Measurements from ENCODE around the gene FBXL2. TPM values are rescaled to one million over a fixed set of nuclear protein-coding genes. Genes with fewer than 3 reads are reported as not detected.

The FBXL2 gene, protein sequence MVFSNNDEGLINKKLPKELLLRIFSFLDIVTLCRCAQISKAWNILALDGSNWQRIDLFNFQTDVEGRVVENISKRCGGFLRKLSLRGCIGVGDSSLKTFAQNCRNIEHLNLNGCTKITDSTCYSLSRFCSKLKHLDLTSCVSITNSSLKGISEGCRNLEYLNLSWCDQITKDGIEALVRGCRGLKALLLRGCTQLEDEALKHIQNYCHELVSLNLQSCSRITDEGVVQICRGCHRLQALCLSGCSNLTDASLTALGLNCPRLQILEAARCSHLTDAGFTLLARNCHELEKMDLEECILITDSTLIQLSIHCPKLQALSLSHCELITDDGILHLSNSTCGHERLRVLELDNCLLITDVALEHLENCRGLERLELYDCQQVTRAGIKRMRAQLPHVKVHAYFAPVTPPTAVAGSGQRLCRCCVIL
- 1 to 10 TPM in 1 of 2 donors, under 1 TPM in 1; 0.92 to 1.5 TPM for polyA plus RNA-seq

DNA sequence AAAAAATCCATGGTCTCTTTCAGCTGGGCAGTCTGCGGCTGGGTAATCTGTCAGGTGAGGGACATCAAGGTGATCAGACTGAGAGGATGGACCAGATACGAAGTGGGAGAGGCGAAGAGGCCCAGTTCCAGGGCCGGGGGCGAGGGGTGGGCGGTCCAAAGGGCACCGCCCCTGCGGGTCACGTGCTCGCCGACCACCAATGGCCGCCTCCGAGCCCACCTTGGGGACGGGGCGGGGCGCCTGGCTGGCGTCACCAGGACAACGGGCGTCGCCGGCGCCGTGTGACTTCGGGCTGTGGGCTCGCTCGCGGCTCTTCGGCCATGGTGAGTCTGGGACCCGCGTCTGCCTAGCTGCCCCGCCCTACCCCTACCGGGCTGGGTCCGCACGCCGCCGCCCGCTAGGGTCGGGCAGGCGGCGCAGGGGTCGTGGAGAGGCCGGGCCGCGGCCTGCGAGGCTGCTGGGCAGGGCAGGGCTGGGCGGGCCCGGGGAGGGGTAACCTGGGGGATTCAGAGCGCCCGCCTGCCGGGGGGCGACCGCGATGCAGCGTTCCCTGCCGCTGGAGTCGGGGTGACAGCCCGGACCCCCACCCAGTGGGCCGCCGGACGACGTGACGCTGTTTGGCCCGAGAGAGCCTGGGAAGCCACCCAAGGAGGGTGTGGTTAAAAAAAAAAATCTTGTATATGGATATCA is at the start of gene FBXL2:
Gene FBXL2, plus strand, starts transcription at position 250 of the 690 bp plus-strand sequence. Its CDS starts 71 bp downstream, at position 321.
- H3K27me3 ChIP-seq (ENCODE audit: control insufficient read depth in 1 of 2, insufficient read depth in 2 of 2, low read length in 2 of 2), result no peaks in the 10 kb centered on the region
- peak within 1 kb of the TSS in 1 of 2 donors; percentile 22 for H3K27ac ChIP-seq (ENCODE audit: low read depth in 2 of 2, low read length in 1 of 2)
- peak within 1 kb of the TSS; percentile 71 to 83 for H3K4me3 ChIP-seq (ENCODE audit: low read depth in 1 of 2, low read length in 2 of 2)
- H3K4me1 ChIP-seq (ENCODE audit: control insufficient read depth in 2 of 2, insufficient read depth in 2 of 2, low read length in 1 of 2), result no peaks in the 10 kb centered on the region
- H3K9me3 ChIP-seq (ENCODE audit: control insufficient read depth in 2 of 2, insufficient read depth in 1 of 2, low read depth in 1 of 2, low read length in 1 of 2), result peaks cover 0 to under 1% of the 10 kb centered on the region in 2 donors
- WGBS, 2 donors, result 2% methylated on average over 49 to 63 of the region's 63 CpGs
- H3K36me3 ChIP-seq (ENCODE audit: control insufficient read depth in 2 of 2, insufficient read depth in 2 of 2, low read length in 1 of 2), result no peaks in the 10 kb centered on the region

DNA sequence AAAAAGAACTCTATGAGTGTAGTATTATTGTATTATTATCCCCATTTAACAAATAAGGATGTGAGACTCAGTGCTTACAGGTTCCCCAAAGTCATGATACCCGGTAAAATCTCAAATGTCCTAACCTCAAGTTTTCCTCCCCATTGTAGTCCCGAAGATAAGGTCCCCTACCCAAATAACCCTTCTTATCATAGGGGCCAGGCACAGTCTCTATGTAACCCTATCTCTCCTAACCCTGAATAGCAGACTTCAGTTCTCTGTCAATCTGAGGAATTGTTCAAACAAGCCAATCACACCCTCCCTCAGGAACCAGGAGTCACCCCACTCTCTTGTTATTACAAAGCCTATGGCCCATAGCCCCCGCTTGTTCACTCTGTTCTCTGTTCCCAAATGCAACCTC is 48.2 kb upstream of the FBXL2 start:
- 65 to 69% methylated on average over 3 of the region's 3 CpGs for WGBS, 2 donors
- H3K4me1 ChIP-seq (ENCODE audit: control insufficient read depth in 2 of 2, insufficient read depth in 2 of 2, low read length in 1 of 2), result no peaks in the 10 kb centered on the region
- H3K4me3 ChIP-seq (ENCODE audit: low read depth in 1 of 2, low read length in 2 of 2), result no peak overlapping the region
- H3K27ac ChIP-seq (ENCODE audit: low read depth in 2 of 2, low read length in 1 of 2), result no peak overlapping the region
- H3K36me3 ChIP-seq (ENCODE audit: control insufficient read depth in 2 of 2, insufficient read depth in 2 of 2, low read length in 1 of 2), result no peaks in the 10 kb centered on the region
- no peaks in the 10 kb centered on the region for H3K27me3 ChIP-seq (ENCODE audit: control insufficient read depth in 1 of 2, insufficient read depth in 2 of 2, low read length in 2 of 2)
- no peaks in the 10 kb centered on the region for H3K9me3 ChIP-seq (ENCODE audit: control insufficient read depth in 2 of 2, insufficient read depth in 1 of 2, low read depth in 1 of 2, low read length in 1 of 2)

DNA sequence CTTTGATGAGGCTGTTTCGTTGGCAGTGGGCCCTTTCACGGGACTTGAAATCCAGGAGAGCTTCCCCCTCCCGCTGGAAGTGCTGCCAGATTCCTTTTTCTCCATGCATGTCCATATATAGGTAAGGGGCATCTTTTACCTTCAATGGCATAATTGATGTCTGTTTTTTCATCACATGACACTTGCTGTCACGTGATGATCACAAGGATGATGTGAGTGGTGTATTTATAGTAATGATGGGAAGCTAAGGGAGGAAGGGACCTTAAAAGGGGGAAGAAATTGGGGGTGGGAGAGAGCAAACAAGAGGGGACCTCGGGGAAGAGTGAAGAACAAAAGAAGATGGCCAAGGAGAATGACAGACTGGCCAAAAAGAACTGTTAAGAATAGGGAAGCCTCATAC is 47.3 kb upstream of the FBXL2 start:
- H3K4me1 ChIP-seq (ENCODE audit: control insufficient read depth in 2 of 2, insufficient read depth in 2 of 2, low read length in 1 of 2), result no peaks in the 10 kb centered on the region
- 42 to 51% methylated on average over 5 of the region's 5 CpGs for WGBS, 2 donors
- H3K9me3 ChIP-seq (ENCODE audit: control insufficient read depth in 2 of 2, insufficient read depth in 1 of 2, low read depth in 1 of 2, low read length in 1 of 2), result no peaks in the 10 kb centered on the region
- no peaks in the 10 kb centered on the region for H3K27me3 ChIP-seq (ENCODE audit: control insufficient read depth in 1 of 2, insufficient read depth in 2 of 2, low read length in 2 of 2)
- no peak overlapping the region for H3K4me3 ChIP-seq (ENCODE audit: low read depth in 1 of 2, low read length in 2 of 2)
- H3K27ac ChIP-seq (ENCODE audit: low read depth in 2 of 2, low read length in 1 of 2), result no peak overlapping the region
- H3K36me3 ChIP-seq (ENCODE audit: control insufficient read depth in 2 of 2, insufficient read depth in 2 of 2, low read length in 1 of 2), result no peaks in the 10 kb centered on the region

DNA sequence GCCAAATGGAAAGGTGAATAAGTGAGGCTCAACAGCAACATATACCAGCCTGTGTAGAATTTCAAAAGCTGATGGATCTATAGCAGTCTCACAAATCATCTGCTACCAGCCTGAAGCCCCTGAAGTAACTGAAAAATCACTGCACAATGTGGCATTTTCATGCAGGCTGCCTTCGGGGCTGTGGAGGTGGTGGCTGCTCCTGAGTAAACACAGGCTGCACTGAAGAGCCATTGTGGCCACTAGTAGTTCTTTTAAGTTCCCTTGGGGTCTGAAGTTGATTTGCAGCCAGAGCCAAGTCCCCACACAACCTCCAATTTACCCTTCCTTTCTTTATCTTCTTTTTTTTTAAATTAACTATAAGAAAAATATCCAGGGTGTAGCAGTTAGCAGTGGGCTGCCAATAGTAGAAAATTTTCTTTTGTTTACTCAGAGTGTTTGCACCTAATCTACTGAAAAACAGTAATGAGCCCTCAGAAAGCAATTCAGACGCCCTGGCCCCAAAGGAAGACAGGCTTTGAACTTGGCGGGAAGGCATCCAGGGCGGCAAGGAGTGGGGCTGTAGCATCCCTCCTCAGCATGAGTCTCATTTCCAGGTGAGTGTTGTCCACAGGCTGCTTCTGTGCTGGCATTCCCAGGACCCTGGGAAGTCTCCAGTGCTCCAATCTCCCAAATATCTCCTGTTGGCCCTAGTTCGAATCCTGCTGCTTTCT is 45.3 kb upstream of the FBXL2 start:
- no peaks in the 10 kb centered on the region for H3K36me3 ChIP-seq (ENCODE audit: control insufficient read depth in 2 of 2, insufficient read depth in 2 of 2, low read length in 1 of 2)
- no peak overlapping the region for H3K4me3 ChIP-seq (ENCODE audit: low read depth in 1 of 2, low read length in 2 of 2)
- H3K27me3 ChIP-seq (ENCODE audit: control insufficient read depth in 1 of 2, insufficient read depth in 2 of 2, low read length in 2 of 2), result no peaks in the 10 kb centered on the region
- no peaks in the 10 kb centered on the region for H3K9me3 ChIP-seq (ENCODE audit: control insufficient read depth in 2 of 2, insufficient read depth in 1 of 2, low read depth in 1 of 2, low read length in 1 of 2)
- WGBS, 2 donors, result 35 to 45% methylated on average over 5 of the region's 5 CpGs
- no peaks in the 10 kb centered on the region for H3K4me1 ChIP-seq (ENCODE audit: control insufficient read depth in 2 of 2, insufficient read depth in 2 of 2, low read length in 1 of 2)
- no peak overlapping the region for H3K27ac ChIP-seq (ENCODE audit: low read depth in 2 of 2, low read length in 1 of 2)

DNA sequence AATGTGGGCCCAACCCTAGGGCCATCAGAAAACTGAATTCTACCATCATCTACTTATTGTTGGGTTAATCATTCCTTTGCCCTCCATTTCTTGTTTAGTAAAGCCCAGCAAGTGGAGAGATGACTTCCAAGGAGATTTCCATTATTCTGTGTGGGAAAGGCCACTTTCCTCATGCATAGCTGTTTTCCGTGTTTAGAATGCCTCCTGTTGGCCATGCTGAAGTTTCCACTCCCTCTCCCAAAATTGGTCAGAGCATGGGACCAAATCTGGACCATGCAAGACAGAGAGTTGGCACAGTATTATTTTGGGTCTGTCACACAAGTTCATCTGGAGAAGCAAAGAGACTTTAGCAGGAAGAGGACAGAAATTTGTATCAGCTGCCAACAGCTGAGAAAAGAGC is 43.4 kb upstream of the FBXL2 start:
- no peaks in the 10 kb centered on the region for H3K27me3 ChIP-seq (ENCODE audit: control insufficient read depth in 1 of 2, insufficient read depth in 2 of 2, low read length in 2 of 2)
- 85 to 86% methylated on average over 1 of the region's 1 CpG for WGBS, 2 donors
- no peaks in the 10 kb centered on the region for H3K4me1 ChIP-seq (ENCODE audit: control insufficient read depth in 2 of 2, insufficient read depth in 2 of 2, low read length in 1 of 2)
- no peak overlapping the region for H3K27ac ChIP-seq (ENCODE audit: low read depth in 2 of 2, low read length in 1 of 2)
- H3K4me3 ChIP-seq (ENCODE audit: low read depth in 1 of 2, low read length in 2 of 2), result no peak overlapping the region
- H3K36me3 ChIP-seq (ENCODE audit: control insufficient read depth in 2 of 2, insufficient read depth in 2 of 2, low read length in 1 of 2), result no peaks in the 10 kb centered on the region
- H3K9me3 ChIP-seq (ENCODE audit: control insufficient read depth in 2 of 2, insufficient read depth in 1 of 2, low read depth in 1 of 2, low read length in 1 of 2), result no peaks in the 10 kb centered on the region

DNA sequence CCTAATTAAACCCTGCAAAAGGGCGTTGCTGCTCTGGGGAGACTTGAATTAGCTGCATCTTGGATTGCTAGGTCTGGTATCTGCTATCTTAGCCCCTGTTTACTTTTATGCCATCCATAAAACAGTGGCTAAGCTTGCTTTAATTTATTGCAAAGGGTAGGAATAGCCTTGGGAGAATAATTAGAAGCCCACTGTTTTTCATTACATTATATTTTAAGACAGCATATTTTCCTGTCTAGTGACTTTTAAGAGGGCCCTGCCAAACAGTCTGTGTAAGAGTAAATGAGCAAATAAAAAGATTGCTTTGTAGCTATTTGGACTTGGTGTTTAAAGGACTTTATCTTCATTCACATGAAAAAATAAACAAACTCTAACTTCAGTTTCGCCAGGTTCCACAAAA is 41.2 kb upstream of the FBXL2 start:
- no peaks in the 10 kb centered on the region for H3K9me3 ChIP-seq (ENCODE audit: control insufficient read depth in 2 of 2, insufficient read depth in 1 of 2, low read depth in 1 of 2, low read length in 1 of 2)
- H3K4me3 ChIP-seq (ENCODE audit: low read depth in 1 of 2, low read length in 2 of 2), result no peak overlapping the region
- H3K27me3 ChIP-seq (ENCODE audit: control insufficient read depth in 1 of 2, insufficient read depth in 2 of 2, low read length in 2 of 2), result no peaks in the 10 kb centered on the region
- no peaks in the 10 kb centered on the region for H3K36me3 ChIP-seq (ENCODE audit: control insufficient read depth in 2 of 2, insufficient read depth in 2 of 2, low read length in 1 of 2)
- H3K27ac ChIP-seq (ENCODE audit: low read depth in 2 of 2, low read length in 1 of 2), result no peak overlapping the region
- no peaks in the 10 kb centered on the region for H3K4me1 ChIP-seq (ENCODE audit: control insufficient read depth in 2 of 2, insufficient read depth in 2 of 2, low read length in 1 of 2)
- 53 to 56% methylated on average over 2 of the region's 2 CpGs for WGBS, 2 donors

DNA sequence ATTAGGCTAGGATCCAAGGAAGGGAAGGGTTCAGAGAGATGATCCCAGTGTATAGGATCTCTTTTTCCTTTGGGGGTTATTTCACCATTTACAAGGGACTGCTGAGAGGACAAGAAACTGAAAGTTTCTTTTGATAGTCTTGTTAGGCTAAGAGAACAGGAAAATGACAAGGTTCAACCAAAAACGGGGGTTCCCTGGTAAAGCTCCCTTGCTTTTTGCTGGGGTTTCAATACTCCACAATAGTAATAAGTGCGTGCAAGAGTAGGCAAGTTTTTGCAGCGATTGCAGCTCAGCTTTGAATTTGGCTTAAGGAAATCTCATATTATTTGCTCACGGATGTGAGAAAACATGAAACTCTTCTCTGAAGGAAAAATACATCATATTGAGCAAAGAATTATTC is 39.8 kb upstream of the FBXL2 start:
- Histone ChIP-seq H3K4me3 (ENCODE audit: low read depth in 1 of 2, low read length in 2 of 2) (no peak overlapping the region), H3K27me3 (ENCODE audit: control insufficient read depth in 1 of 2, insufficient read depth in 2 of 2, low read length in 2 of 2) (no peaks in the 10 kb centered on the region), H3K36me3 (ENCODE audit: control insufficient read depth in 2 of 2, insufficient read depth in 2 of 2, low read length in 1 of 2) (no peaks in the 10 kb centered on the region), H3K4me1 (ENCODE audit: control insufficient read depth in 2 of 2, insufficient read depth in 2 of 2, low read length in 1 of 2) (no peaks in the 10 kb centered on the region), H3K27ac (ENCODE audit: low read depth in 2 of 2, low read length in 1 of 2) (no peak overlapping the region), H3K9me3 (ENCODE audit: control insufficient read depth in 2 of 2, insufficient read depth in 1 of 2, low read depth in 1 of 2, low read length in 1 of 2) (no peaks in the 10 kb centered on the region)
- 81 to 85% methylated on average over 4 of the region's 4 CpGs for WGBS, 2 donors

DNA sequence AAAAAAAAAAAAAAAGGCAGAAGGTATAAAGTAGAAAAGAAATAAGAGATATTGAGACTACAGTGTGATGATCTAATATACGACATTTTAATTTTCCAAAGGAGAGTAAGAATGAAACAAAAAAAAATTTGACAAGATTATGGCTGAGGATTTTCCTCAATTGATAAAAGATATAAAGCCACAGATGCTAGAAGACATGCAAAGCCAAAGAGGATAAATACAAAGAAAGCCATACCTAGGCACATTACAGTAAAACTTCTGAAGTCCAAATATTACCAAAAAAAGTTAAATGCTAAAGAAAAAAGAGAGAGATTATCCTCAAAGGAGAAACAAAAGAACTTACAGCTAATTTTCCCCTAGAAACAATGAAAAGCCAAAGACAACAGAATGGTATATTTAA is 38.3 kb upstream of the FBXL2 start:
- no peaks in the 10 kb centered on the region for H3K27me3 ChIP-seq (ENCODE audit: control insufficient read depth in 1 of 2, insufficient read depth in 2 of 2, low read length in 2 of 2)
- H3K36me3 ChIP-seq (ENCODE audit: control insufficient read depth in 2 of 2, insufficient read depth in 2 of 2, low read length in 1 of 2), result no peaks in the 10 kb centered on the region
- WGBS, 2 donors, result 93 to 96% methylated on average over 1 of the region's 1 CpG
- no peak overlapping the region for H3K4me3 ChIP-seq (ENCODE audit: low read depth in 1 of 2, low read length in 2 of 2)
- H3K9me3 ChIP-seq (ENCODE audit: control insufficient read depth in 2 of 2, insufficient read depth in 1 of 2, low read depth in 1 of 2, low read length in 1 of 2), result peaks cover 0 to 2% of the 10 kb centered on the region in 2 donors
- no peak overlapping the region for H3K27ac ChIP-seq (ENCODE audit: low read depth in 2 of 2, low read length in 1 of 2)
- no peaks in the 10 kb centered on the region for H3K4me1 ChIP-seq (ENCODE audit: control insufficient read depth in 2 of 2, insufficient read depth in 2 of 2, low read length in 1 of 2)

DNA sequence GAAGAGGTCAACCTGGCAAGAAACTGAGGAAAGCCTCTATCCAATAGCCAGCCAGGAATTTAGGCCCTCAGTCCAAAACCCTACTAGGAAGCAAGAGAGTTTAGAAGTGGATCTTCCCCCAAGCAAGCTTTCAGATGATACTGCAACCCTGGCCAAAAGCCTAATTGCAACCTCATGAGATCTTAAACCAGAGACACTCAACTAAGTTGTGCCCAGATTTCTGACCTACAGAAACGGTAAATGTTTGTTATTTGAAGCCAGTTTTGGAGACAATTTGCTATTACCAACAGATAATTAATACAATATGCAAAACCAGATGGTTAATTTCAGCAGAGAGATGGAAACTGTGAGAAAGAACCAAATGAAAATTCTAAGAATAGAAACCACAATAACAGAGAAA is 37.0 kb upstream of the FBXL2 start:
- H3K27me3 ChIP-seq (ENCODE audit: control insufficient read depth in 1 of 2, insufficient read depth in 2 of 2, low read length in 2 of 2), result no peaks in the 10 kb centered on the region
- H3K36me3 ChIP-seq (ENCODE audit: control insufficient read depth in 2 of 2, insufficient read depth in 2 of 2, low read length in 1 of 2), result no peaks in the 10 kb centered on the region
- no peaks in the 10 kb centered on the region for H3K4me1 ChIP-seq (ENCODE audit: control insufficient read depth in 2 of 2, insufficient read depth in 2 of 2, low read length in 1 of 2)
- WGBS, 2 donors, result 67 to 69% methylated on average over 1 of the region's 1 CpG
- H3K27ac ChIP-seq (ENCODE audit: low read depth in 2 of 2, low read length in 1 of 2), result no peak overlapping the region
- peaks cover 0 to 2% of the 10 kb centered on the region in 2 donors for H3K9me3 ChIP-seq (ENCODE audit: control insufficient read depth in 2 of 2, insufficient read depth in 1 of 2, low read depth in 1 of 2, low read length in 1 of 2)
- H3K4me3 ChIP-seq (ENCODE audit: low read depth in 1 of 2, low read length in 2 of 2), result no peak overlapping the region

All from esophagus (tissue), 2 donors.